Natural killer cell treated with Interleukin-12 subunit alpha and Interleukin-12 subunit beta and Interleukin-15 and Interleukin-18, amount 100 ng/mL, for 72 hours (primary cell): ENCODE results near the gene HNRNPM. TPM values are rescaled to one million over a fixed set of nuclear protein-coding genes. Genes with fewer than 3 reads are reported as not detected.
"Not testable (repeated sequence)": the region's sequence is repeated elsewhere in the genome, so short reads cannot be mapped to it uniquely, and the experiment has no call there.

Experiments used
- ATAC-seq, 2 donors: fragments of 150-1000 bp; cut with Tn5 transposase in 1 of 2; sonication (Bioruptor Pico), chemical (Tn5 transposase) in 1 of 2; 2 replicates each; pipeline ENCODE4 v1.10.0; 2021
- DNase-seq: peaks from one replicate; pipeline ENCODE4 v3.0.0; 2022; ENCODE audit warnings: low spot score
- H3K27ac Mint-ChIP-seq, 2 donors: 1 replicate in 1 of 2; 2 replicates in 1 of 2; pipeline ENCODE4 v1.8.0; 2022; ENCODE audit warnings: mixed read lengths in 2 of 2, mild to moderate bottlenecking in 1 of 2, moderate library complexity in 1 of 2
- H3K27me3 Mint-ChIP-seq, 2 donors: 1 replicate in 1 of 2; 2 replicates in 1 of 2; pipeline ENCODE4 v1.8.0; 2022; ENCODE audit warnings: mixed read lengths in 2 of 2
- H3K36me3 Mint-ChIP-seq: one replicate; pipeline ENCODE4 v1.8.0; 2022; ENCODE audit warnings: mixed read lengths
- H3K4me1 Mint-ChIP-seq, 2 donors: 1 replicate in 1 of 2; 2 replicates in 1 of 2; pipeline ENCODE4 v1.8.0; 2022; ENCODE audit warnings: low read depth in 2 of 2, mixed read lengths in 2 of 2, mild to moderate bottlenecking in 1 of 2
- H3K4me3 Mint-ChIP-seq: one replicate; pipeline ENCODE4 v1.8.0; 2022; ENCODE audit warnings: mixed read lengths
- H3K9me3 Mint-ChIP-seq: 2 replicates; pipeline ENCODE4 v1.8.0; 2022; ENCODE audit warnings: mixed read lengths
- total RNA-seq, 2 donors: library from RNA; stranded (reverse); gene quantifications; one replicate each; pipeline ENCODE4 v1.2.3, GENCODE V29; 2022

The HNRNPM gene
- total RNA-seq, 2 donors from 2014 or later, result 259 to 373 TPM

GRCh38 chr19:8410718-8411117 is 34.1 kb upstream of the HNRNPM start:
- not testable (repeated sequence) for H3K27me3 Mint-ChIP-seq, H3K36me3 Mint-ChIP-seq, H3K9me3 Mint-ChIP-seq, H3K27ac Mint-ChIP-seq, DNase-seq, H3K4me1 Mint-ChIP-seq, H3K4me3 Mint-ChIP-seq, ATAC-seq

DNA sequence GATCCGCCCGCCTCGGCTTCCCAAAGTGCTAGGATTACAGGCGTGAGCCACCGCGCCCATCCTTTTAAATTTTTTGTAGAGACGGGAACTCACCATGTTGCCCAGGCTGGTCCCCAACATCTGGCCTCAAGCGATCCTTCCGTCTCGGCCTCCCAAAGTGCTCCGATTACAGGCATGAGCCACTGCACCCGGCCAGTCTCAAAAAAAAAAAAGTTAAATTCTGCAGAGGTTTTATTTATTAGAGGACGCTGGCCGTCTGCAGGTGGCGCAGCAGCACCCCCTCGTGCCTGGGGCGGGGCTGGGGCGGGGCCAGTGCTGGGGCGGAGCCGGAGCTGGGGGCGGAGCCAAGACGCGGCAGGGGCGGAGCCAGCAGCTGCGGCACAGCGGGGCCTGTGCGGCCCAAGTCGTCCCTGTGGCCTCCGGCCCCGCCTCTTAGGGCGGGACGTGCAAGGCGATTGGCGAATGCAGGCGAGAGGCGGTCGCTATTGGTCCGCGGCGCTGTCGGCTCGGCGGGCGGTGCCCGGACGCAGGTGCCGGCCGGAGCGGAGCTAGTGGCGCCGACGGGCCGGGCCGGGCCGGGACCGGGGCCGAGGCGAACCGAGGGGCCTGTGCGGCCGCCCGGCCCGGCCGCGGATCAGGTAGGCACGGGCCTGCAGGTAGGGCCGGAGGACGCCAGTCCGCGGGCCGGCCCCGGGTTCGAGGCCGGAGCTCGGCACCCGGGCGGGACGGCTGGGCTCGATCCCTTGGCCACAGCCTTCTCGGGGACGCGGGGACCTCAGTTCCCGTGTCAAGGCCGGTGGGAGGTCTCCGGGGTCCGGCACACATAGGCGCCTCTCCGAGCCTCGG is 31.8 kb upstream of the HNRNPM start, which contains the start of gene MARCHF2:
MARCHF2 (plus strand) TSS at position 523 of the 846 bp plus-strand sequence. CDS start 8,536 bp downstream, outside the sequence.
- Mint-ChIP-seq H3K27ac (no peak within 1 kb of the TSS), H3K4me3 (peak within 1 kb of the TSS; percentile 70), H3K9me3 (no peaks in the 10 kb centered on the region), H3K36me3 (no peaks in the 10 kb centered on the region), H3K27me3 (no peaks in the 10 kb centered on the region), H3K4me1 (peaks cover 4 to 6% of the 10 kb centered on the region in 2 donors)
- DNase-seq (peak; percentile 96), ATAC-seq (peak; percentile 100)

- DNase-seq (no peak), ATAC-seq (no peak)
- H3K4me1 Mint-ChIP-seq, result peaks cover 4 to 8% of the 10 kb centered on the region in 2 donors
- no peak overlapping the region for H3K27ac Mint-ChIP-seq
- no peaks in the 10 kb centered on the region for H3K36me3 Mint-ChIP-seq
- H3K4me3 Mint-ChIP-seq, result peak overlapping the region; percentile 70
- H3K27me3 Mint-ChIP-seq, result no peaks in the 10 kb centered on the region
- no peaks in the 10 kb centered on the region for H3K9me3 Mint-ChIP-seq
Measured at GRCh38 chr19:8413629-8413995, 31.2 kb upstream of the HNRNPM start.

GRCh38 chr19:8416796-8417195 is 28.0 kb upstream of the HNRNPM start:
- Mint-ChIP-seq H3K4me1 (peaks cover 4 to 8% of the 10 kb centered on the region in 2 donors), H3K27ac (no peak overlapping the region), H3K36me3 (no peaks in the 10 kb centered on the region), H3K9me3 (no peaks in the 10 kb centered on the region), H3K4me3 (no peak overlapping the region), H3K27me3 (no peaks in the 10 kb centered on the region)
- ATAC-seq, result no peak
- no peak for DNase-seq

- no peaks in the 10 kb centered on the region for H3K9me3 Mint-ChIP-seq
- ATAC-seq (peak in 1 of 2 donors; percentile 41), DNase-seq (no peak)
- no peaks in the 10 kb centered on the region for H3K27me3 Mint-ChIP-seq
- H3K4me3 Mint-ChIP-seq, result no peak overlapping the region
- no peak overlapping the region for H3K27ac Mint-ChIP-seq
- no peaks in the 10 kb centered on the region for H3K36me3 Mint-ChIP-seq
- H3K4me1 Mint-ChIP-seq, result peaks cover 0 to 2% of the 10 kb centered on the region in 2 donors
Measured at GRCh38 chr19:8421484-8422461, 23.0 kb upstream of the HNRNPM start.

GRCh38 chr19:8423817-8424223 is 21.0 kb upstream of the HNRNPM start:
- Mint-ChIP-seq H3K27ac (no peak overlapping the region), H3K27me3 (no peaks in the 10 kb centered on the region), H3K36me3 (no peaks in the 10 kb centered on the region), H3K4me1 (no peaks in the 10 kb centered on the region), H3K4me3 (no peak overlapping the region), H3K9me3 (no peaks in the 10 kb centered on the region)
- no peak for ATAC-seq
- no peak for DNase-seq

GRCh38 chr19:8425331-8425730 is 19.4 kb upstream of the HNRNPM start:
- not testable (repeated sequence) for H3K27me3 Mint-ChIP-seq, H3K4me1 Mint-ChIP-seq

GRCh38 chr19:8426283-8426682 is 18.5 kb upstream of the HNRNPM start:
- DNase-seq, result no peak
- H3K4me3 Mint-ChIP-seq, result no peak overlapping the region
- no peaks in the 10 kb centered on the region for H3K27me3 Mint-ChIP-seq
- H3K9me3 Mint-ChIP-seq, result no peaks in the 10 kb centered on the region
- no peak overlapping the region for H3K27ac Mint-ChIP-seq
- ATAC-seq, result no peak
- no peaks in the 10 kb centered on the region for H3K4me1 Mint-ChIP-seq
- H3K36me3 Mint-ChIP-seq, result no peaks in the 10 kb centered on the region

More at GRCh38 chr19:8425331-8425730, 19.4 kb upstream of the HNRNPM start:
- DNase-seq, H3K27ac Mint-ChIP-seq, ATAC-seq, H3K9me3 Mint-ChIP-seq, H3K36me3 Mint-ChIP-seq, H3K4me3 Mint-ChIP-seq: not testable (repeated sequence)

DNA sequence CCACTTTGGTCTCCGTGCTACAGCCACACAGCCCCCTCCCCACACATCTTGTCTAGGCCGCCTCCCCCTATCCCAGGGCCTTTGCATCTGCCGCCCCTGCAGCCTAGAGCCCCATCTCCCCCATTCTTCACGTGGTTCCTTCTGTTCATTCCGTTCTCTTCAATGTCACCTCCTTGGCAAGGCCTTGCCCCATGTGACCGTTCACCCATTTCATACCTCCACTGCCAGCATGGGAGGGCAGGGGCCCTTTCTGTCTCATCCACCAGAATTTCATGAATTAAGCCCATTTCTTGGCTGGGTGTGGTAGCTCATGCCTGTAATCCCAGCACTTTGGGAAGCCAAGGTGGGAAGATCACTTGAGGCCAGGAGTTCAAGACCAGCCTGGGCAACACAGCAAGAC is 15.7 kb upstream of the HNRNPM start:
- H3K9me3 Mint-ChIP-seq, result no peaks in the 10 kb centered on the region
- ATAC-seq (no peak), DNase-seq (no peak)
- no peaks in the 10 kb centered on the region for H3K36me3 Mint-ChIP-seq
- no peaks in the 10 kb centered on the region for H3K4me1 Mint-ChIP-seq
- no peak overlapping the region for H3K27ac Mint-ChIP-seq
- no peaks in the 10 kb centered on the region for H3K27me3 Mint-ChIP-seq
- H3K4me3 Mint-ChIP-seq, result no peak overlapping the region

DNA sequence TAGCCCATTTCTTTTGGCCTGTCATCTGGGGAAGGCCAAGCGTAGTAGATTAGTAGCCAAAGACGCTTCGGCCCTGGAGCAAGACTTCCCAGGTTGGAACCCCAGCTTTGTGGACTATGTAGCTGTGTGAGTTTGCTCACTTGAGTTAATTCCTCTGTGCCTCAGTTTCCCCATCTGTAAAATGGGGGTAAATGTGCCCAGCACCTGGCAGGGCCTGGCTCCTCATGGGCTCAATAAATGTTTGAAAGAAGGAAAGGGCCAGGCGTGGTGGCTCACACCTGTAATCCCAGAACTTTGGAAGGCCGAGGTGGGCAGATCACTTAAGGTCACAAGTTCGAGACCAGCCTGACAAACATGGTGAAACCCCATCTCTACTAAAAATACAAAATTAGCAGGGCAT is 14.9 kb upstream of the HNRNPM start:
- Mint-ChIP-seq H3K9me3 (no peaks in the 10 kb centered on the region), H3K4me3 (no peak overlapping the region), H3K27me3 (no peaks in the 10 kb centered on the region), H3K4me1 (no peaks in the 10 kb centered on the region), H3K36me3 (no peaks in the 10 kb centered on the region), H3K27ac (no peak overlapping the region)
- ATAC-seq (no peak), DNase-seq (no peak)

DNA sequence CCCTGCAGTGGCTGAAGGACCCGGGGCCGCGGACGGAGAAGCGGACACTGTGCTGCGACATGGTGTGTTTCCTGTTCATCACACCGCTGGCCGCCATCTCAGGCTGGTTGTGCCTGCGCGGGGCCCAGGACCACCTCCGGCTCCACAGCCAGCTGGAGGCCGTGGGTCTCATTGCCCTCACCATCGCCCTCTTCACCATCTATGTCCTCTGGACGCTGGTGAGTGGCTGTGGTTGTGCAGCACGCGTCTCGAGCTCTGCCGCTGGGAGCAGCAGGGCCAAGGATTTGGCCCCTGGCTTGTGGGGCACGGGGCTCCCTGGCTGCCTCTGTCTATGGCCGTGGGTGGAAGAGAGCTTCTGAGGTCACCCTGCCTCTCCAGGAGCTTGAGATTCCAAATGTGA is 14.1 kb upstream of the HNRNPM start:
- Mint-ChIP-seq H3K27me3 (no peaks in the 10 kb centered on the region), H3K36me3 (no peaks in the 10 kb centered on the region), H3K9me3 (no peaks in the 10 kb centered on the region), H3K27ac (no peak overlapping the region), H3K4me3 (no peak overlapping the region), H3K4me1 (no peaks in the 10 kb centered on the region)
- DNase-seq, result no peak
- ATAC-seq, result no peak

DNA sequence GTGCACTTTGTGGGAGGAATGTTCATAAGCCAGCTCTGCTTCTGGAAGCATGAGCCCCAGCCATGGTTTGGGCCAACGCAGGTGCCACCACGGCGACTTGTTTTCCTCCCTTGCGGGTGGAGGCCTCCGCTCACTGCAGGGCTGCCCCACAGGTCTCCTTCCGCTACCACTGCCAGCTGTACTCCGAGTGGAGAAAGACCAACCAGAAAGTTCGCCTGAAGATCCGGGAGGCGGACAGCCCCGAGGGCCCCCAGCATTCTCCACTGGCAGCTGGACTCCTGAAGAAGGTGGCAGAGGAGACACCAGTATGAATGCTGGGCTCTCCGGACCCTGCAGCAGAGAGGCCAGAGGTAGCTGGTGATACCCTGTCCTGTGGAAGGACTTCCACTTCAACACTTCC is 6.5 kb upstream of the HNRNPM start:
- no peak for ATAC-seq
- H3K4me3 Mint-ChIP-seq, result no peak overlapping the region
- H3K9me3 Mint-ChIP-seq, result no peaks in the 10 kb centered on the region
- H3K36me3 Mint-ChIP-seq, result no peaks in the 10 kb centered on the region
- H3K4me1 Mint-ChIP-seq, result no peaks in the 10 kb centered on the region
- no peak overlapping the region for H3K27ac Mint-ChIP-seq
- H3K27me3 Mint-ChIP-seq, result no peaks in the 10 kb centered on the region
- DNase-seq, result no peak

DNA sequence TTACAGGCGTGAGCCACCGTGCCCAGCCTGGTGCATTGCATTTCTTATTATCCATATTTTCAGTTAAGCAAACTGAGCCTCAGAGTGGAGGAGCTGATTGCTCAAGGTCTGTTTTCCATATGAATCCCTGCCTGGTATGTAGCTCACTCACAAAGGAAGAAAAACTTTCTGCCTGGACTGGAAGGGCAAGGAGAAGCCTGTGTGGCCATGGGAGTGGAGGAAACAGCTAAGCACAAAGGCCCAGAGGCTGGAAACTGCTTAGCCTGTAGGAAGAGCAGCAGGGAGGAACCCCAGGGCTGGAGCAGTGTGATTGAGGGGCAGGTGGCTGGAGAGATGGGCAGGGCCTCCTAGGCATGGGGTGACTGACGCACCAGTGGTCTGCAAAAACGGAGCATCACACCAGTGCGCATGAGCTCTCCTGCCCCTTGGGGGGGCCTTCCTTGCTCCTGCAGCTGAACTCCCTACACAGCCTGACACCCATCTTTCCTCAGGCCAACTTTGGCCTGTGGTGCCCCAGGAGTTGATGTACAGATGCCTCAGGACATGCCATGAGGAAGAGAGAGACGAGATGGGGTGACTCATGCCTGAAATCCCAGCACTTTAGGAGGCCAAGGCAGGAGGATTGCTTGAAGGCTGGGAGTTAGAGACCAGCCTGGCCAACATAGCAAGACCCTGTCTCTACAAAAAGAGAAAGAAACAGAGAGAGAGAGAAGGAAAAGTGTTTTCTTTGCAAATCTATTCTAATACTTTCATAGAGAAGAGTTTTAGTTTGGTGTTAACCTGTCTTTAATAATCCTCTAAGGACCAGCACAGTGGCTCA is 2.8 kb upstream of the HNRNPM start:
- H3K9me3 Mint-ChIP-seq, result no peaks in the 10 kb centered on the region
- no peaks in the 10 kb centered on the region for H3K27me3 Mint-ChIP-seq
- no peak for DNase-seq
- ATAC-seq, result no peak
- H3K4me1 Mint-ChIP-seq, result peaks cover 17 to 19% of the 10 kb centered on the region in 2 donors
- no peak overlapping the region for H3K27ac Mint-ChIP-seq
- peaks cover 8% of the 10 kb centered on the region for H3K36me3 Mint-ChIP-seq
- no peak overlapping the region for H3K4me3 Mint-ChIP-seq
